Nucleus accumbens (tissue), 56 donors: ENCODE measurements around the gene C3orf33.

Source experiments
- DNase-seq, 56 donors: peaks; one replicate each; lab custom pipeline; 2025; lab: John Stamatoyannopoulos, UW

The C3orf33 gene

GRCh38 chr3:155744010-155744625, 62.0 kb downstream of the C3orf33 start:
- DNase-seq, result peak in 43 of 56 donors; percentile 2 to 76 (median 29)

- DNase-seq, result no peak
Observed at GRCh38 chr3:155743606-155744005, 62.5 kb downstream of the C3orf33 start.

DNA sequence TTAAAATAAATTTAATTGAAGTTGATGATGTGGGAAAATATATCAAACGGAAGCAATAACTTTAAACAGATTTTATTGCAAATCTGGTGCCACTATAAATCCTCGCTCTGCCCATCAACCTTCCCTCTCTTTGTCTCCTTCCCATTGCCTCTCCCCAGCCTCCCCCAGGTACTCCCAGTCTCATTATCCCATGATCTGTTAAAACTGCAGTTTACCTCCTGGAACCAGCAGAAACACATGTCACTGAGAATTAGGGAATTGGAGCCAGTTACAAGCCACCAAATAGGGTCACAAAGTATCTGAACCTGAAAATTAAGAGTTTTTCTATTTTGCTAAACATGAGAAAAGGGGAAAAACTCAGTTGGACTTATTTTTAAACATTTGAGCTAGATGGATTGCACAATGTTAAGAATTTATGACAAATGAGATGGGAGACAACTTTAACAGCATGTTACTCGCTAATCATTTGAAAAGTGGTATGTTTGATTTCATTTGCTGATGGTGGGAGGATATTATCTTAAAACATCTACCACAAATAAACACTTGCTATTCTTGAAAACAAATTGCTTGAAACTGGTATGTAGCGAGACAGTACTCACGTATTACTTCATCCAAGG, 63.6 kb downstream of the C3orf33 start:
- no peak for DNase-seq

- DNase-seq, result no peak
Observed at GRCh38 chr3:155741603-155742002, 64.5 kb downstream of the C3orf33 start.

DNA sequence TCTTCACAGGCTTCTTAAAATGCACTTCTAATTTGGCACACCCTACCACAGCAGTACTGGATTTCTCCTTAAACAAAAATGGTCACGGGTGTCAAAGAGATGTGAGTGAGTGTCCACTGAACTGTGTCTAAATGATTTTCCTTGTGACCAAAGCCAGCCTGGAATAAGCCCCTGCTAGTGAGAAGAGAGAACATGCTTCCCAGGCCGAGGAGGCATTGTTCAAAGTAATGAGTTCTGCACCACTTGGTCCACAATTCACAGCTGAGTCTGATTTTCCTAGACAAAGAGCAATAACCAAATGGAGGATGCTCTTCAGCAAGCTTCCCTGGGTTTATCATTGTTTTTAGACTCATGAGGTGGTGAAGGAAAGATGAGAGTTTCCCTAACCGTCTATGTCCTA, 65.0 kb downstream of the C3orf33 start:
- DNase-seq, result no peak

- DNase-seq, result no peak
Observed at GRCh38 chr3:155739154-155739553, 66.9 kb downstream of the C3orf33 start.

DNA sequence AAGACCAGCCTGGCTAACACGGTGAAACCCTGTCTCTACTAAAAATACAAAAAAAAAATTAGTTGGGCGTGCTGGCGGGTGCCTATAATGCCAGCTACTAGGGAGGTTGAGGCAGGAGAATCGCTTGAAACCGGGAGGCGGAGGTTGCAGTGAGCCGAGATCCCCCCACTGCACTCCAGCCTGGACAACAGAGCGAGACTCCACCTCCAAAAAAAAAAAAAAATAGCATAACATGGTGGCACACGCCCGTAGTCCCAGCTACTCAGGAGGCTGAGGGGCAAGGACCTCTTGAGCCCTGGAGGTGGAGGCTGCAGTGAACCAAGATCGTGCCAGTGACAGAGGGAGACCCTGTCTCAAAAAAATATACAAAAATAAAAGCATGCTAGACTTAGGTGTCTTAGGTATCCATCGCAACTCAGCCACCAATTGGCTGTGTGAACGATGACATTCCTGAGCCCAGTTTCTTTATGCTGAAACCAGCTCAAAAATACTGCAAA, 67.5 kb downstream of the C3orf33 start:
- no peak for DNase-seq

- no peak for DNase-seq
Observed at GRCh38 chr3:155737844-155738460, 68.1 kb downstream of the C3orf33 start.

DNA sequence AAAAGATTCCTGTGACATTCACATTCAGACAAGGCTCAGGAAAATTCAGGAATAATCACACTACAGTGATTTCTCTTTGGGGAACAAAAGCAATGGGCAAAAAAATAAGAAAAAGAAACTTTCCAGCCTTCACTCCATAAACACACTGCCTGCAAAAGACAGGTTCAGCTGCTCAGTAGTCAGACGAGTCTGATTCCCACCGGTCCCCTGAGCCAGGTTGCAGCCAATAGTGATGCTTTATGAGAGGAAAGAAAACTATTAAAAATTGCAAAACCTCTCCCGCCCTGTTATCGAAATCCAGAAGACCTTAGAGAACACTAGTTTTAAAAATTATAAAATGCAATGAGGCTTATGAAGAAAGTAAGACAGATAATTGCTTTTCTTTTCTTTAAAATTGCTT, 69.7 kb downstream of the C3orf33 start:
- no peak for DNase-seq

- DNase-seq, result no peak
Observed at GRCh38 chr3:155730843-155731242, 75.2 kb downstream of the C3orf33 start.

DNA sequence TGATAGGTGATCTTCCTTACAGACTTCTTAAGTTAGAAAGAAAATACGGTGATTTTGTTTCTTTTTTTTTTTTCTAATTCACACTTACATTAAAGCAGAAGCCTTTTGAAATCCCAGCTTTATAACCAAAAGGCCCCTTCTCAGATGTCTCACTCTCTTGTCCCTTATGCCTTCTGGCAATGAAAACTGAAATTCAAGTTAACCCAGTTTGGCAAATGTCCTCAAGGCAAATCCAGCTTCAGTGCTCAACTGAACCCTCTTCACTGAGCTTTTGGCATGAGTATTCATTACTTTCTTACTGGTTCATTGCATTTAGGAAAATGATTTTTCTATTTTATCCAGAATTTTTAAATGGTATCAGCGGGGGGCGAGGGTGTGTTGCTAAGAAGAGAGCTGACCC, 78.2 kb downstream of the C3orf33 start:
- no peak for DNase-seq

DNA sequence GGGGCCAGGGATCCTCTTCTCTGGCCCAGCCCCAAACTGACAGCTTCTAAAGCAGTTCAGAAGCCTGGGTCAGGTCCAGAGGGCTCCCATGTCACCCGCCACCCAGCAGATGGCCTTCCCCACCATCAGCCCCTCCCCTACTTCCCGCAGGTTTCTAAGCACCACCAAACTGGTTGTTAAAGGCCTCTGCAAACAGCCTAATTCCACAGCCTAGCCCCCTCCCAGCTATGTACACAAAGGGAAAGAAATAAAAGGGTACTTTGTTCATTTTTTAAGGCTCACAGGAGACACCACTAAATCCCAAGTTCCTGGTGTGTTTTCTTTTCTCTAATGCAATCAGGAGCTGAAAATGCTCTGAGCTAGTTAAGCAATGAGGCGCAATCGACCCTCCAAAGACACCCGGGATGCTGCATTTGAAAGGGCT, 91.8 kb downstream of the C3orf33 start:
- DNase-seq, result no peak
